A172 (cell line): Measurements from ENCODE around the gene SSR2. TPM values are rescaled to one million over a fixed set of nuclear protein-coding genes. Genes with fewer than 3 reads are reported as not detected.
A peak's percentile ranks its signal among the peaks of the same experiment; 100 is the strongest.
"Not testable (repeated sequence)": the region's sequence is repeated elsewhere in the genome, so short reads cannot be mapped to it uniquely, and the experiment has no call there.

ENCODE experiments used
- DNase-seq: peaks from one replicate; pipeline ENCODE4 v3.0.0-alpha.2; 2015; ENCODE audit warnings: low spot score
- total RNA-seq: library from RNA; depleted of rRNA; stranded (reverse); fragments of >200 nt; shearing (Covaris generic); gene quantifications from 2 replicates; pipeline ENCODE4 v1.2.3, GENCODE V29; 2014

The SSR2 gene
- total RNA-seq, 1 experiment from 2014 or later = 573 TPM

GRCh38 chr1:156048663-156049258 lies 28.0 kb upstream of the SSR2 start:
- DNase-seq = no peak

GRCh38 chr1:156045076-156045475 lies 24.3 kb upstream of the SSR2 start:
- no peak for DNase-seq

- DNase-seq = no peak
Measured at GRCh38 chr1:156042828-156043227, 22.1 kb upstream of the SSR2 start.

GRCh38 chr1:156034991-156035390 lies 14.2 kb upstream of the SSR2 start:
- not testable (repeated sequence) for DNase-seq

- no peak for DNase-seq
Measured at GRCh38 chr1:156033011-156033410, 12.3 kb upstream of the SSR2 start.

- DNase-seq = no peak
Measured at GRCh38 chr1:156026588-156026987, 5.8 kb upstream of the SSR2 start.

- DNase-seq = no peak
Measured at GRCh38 chr1:156025876-156026275, 5.1 kb upstream of the SSR2 start.

GRCh38 chr1:156024801-156025200 lies 4.0 kb upstream of the SSR2 start:
- no peak for DNase-seq

GRCh38 chr1:156021954-156022353 lies 1.2 kb upstream of the SSR2 start:
- no peak for DNase-seq

- no peak for DNase-seq
Measured at GRCh38 chr1:156021093-156021428, 310 bp upstream of the SSR2 start.

- no peak for DNase-seq
Measured at GRCh38 chr1:156019946-156020292, 832 bp downstream of the SSR2 start.

- DNase-seq = no peak
Measured at GRCh38 chr1:156014829-156015228, 5.9 kb downstream of the SSR2 start.

GRCh38 chr1:156012051-156012817 lies 8.5 kb downstream of the SSR2 start:
- DNase-seq = no peak

GRCh38 chr1:156009404-156009803 lies 11.3 kb downstream of the SSR2 start:
- DNase-seq = no peak

GRCh38 chr1:156006666-156007376 lies 13.9 kb downstream of the SSR2 start:
- DNase-seq = peak; percentile 40

- DNase-seq = no peak
Measured at GRCh38 chr1:156004843-156005584, 15.7 kb downstream of the SSR2 start.

- DNase-seq = no peak
Measured at GRCh38 chr1:156003923-156004188, 16.9 kb downstream of the SSR2 start.

- DNase-seq = peak; percentile 45
Measured at GRCh38 chr1:156002188-156002911, 18.4 kb downstream of the SSR2 start.

GRCh38 chr1:156001662-156002171 lies 19.0 kb downstream of the SSR2 start:
- peak; percentile 79 for DNase-seq

GRCh38 chr1:156001021-156001661 lies 19.6 kb downstream of the SSR2 start:
- DNase-seq = no peak

- no peak for DNase-seq
Measured at GRCh38 chr1:155999964-156000363, 20.8 kb downstream of the SSR2 start.
